ENCODE results near the gene TMEM140. TPM values are rescaled to one million over a fixed set of nuclear protein-coding genes. Genes with fewer than 3 reads are reported as not detected.

Gene TMEM140
- total and polyA plus RNA-seq, 2 of the 13 experiments (the other 11 are each of a cell fraction or from before 2014, with no cell fraction given), result 9.2 to 21.7 TPM

GRCh38 chr7:135170274-135170997, 22.6 kb downstream of the TMEM140 start, which contains the start of gene CYREN (continued):
- TF ChIP-seq ZNF646 (CRISPR knock-in tag; IDR thresholded peaks at IDR 0.05) (no peak), ZNF800 (CRISPR knock-in tag; IDR thresholded peaks at IDR 0.05) (peak; percentile 76), TMF1 (CRISPR knock-in tag; IDR thresholded peaks at IDR 0.05; ENCODE audit: low read depth) (0 out of 2 replicates have a peak, but pooled peaks have one; percentile 58), IKZF1 (IDR thresholded peaks at IDR 0.05) (no peak), HOXA5 (CRISPR knock-in tag; IDR thresholded peaks at IDR 0.05) (peak; percentile 97), RAD21 (CRISPR knock-in tag; IDR thresholded peaks at IDR 0.05) (peak; percentile 95), ZNF567 (CRISPR knock-in tag; IDR thresholded peaks at IDR 0.05; ENCODE audit: borderline replicate concordance) (no peak), ZBTB42 (CRISPR knock-in tag; IDR thresholded peaks at IDR 0.05) (no peak), NFRKB (IDR thresholded peaks at IDR 0.05) (no peak), E2F1 (CRISPR knock-in tag; IDR thresholded peaks at IDR 0.05) (peak; percentile 91), DNMT3B (CRISPR knock-in tag; conservative IDR thresholded peaks at IDR 0.05) (no peak), ZNF558 (CRISPR knock-in tag; IDR thresholded peaks at IDR 0.05; ENCODE audit: borderline replicate concordance) (peak; percentile 89; the same call in 1 of the 2 replicates), CTCF (CRISPR knock-in tag; IDR thresholded peaks at IDR 0.05) (peak; percentile 95), CBX5 (CRISPR knock-in tag; IDR thresholded peaks at IDR 0.05; ENCODE audit: borderline replicate concordance) (peak; percentile 63; the same call in 1 of the 2 replicates), HHEX (CRISPR knock-in tag; IDR thresholded peaks at IDR 0.05) (no peak), FOXC1 (CRISPR knock-in tag; IDR thresholded peaks at IDR 0.05; ENCODE audit: borderline replicate concordance) (no peak)
